GM23248 (cell line): ENCODE measurements around the gene FAM167B.

Experiments used
- EZH2 ChIP-seq: fragments of 200-600 bp; sonication (generic); IDR thresholded peaks from 2 replicates; pipeline ENCODE4 v1.6.1; 2018; ENCODE audit warnings: antibody characterized with exemption, mild to moderate bottlenecking; ENCODE audit not compliant: insufficient read depth, poor library complexity, severe bottlenecking
- EZH2phosphoT487 ChIP-seq: fragments of 200-600 bp; sonication (generic); IDR thresholded peaks from 2 replicates; pipeline ENCODE4 v1.6.1; 2018; ENCODE audit warnings: antibody characterized with exemption, moderate library complexity, mild to moderate bottlenecking, low read depth; ENCODE audit not compliant: insufficient read depth

GRCh38 chr1:32246888-32247273 lies at the start of gene FAM167B:
- TF ChIP-seq EZH2phosphoT487 (no peak), EZH2 (no peak)
